Activated T-cell treated with anti-CD3 and anti-CD28 coated beads, Interleukin-2, amount 50 U/mL, for 1 hour (primary cell): ENCODE data around the gene STAB2.

Experiments used
- DNase-seq: peaks from one replicate; pipeline ENCODE4 v3.0.0-alpha.2; 2020

STAB2 gene

GRCh38 chr12:103757248-103757647 is 170.2 kb downstream of the STAB2 start:
- no peak for DNase-seq

- DNase-seq: no peak
These were observed 171.4 kb downstream of the STAB2 start for GRCh38 chr12:103758310-103759089.

GRCh38 chr12:103762473-103762872 is 175.4 kb downstream of the STAB2 start:
- no peak for DNase-seq

GRCh38 chr12:103765322-103765721 is 178.2 kb downstream of the STAB2 start:
- no peak for DNase-seq

GRCh38 chr12:103766028-103766427 is 179.0 kb downstream of the STAB2 start:
- DNase-seq: no peak

GRCh38 chr12:103768467-103769123 is 181.5 kb downstream of the STAB2 start:
- DNase-seq: no peak

- DNase-seq: no peak
These were observed 182.3 kb downstream of the STAB2 start for GRCh38 chr12:103769240-103769945.

GRCh38 chr12:103771466-103771865 is 184.4 kb downstream of the STAB2 start:
- DNase-seq: no peak

- DNase-seq: no peak
These were observed 185.5 kb downstream of the STAB2 start for GRCh38 chr12:103772367-103773108.

GRCh38 chr12:103773109-103773910 is 186.2 kb downstream of the STAB2 start:
- no peak for DNase-seq

GRCh38 chr12:103774977-103775560 is 188.0 kb downstream of the STAB2 start:
- no peak for DNase-seq

- DNase-seq: no peak
These were observed 191.7 kb downstream of the STAB2 start for GRCh38 chr12:103778781-103779180.

GRCh38 chr12:103779410-103780092 is 192.5 kb downstream of the STAB2 start:
- no peak for DNase-seq

- DNase-seq: no peak
These were observed 193.0 kb downstream of the STAB2 start for GRCh38 chr12:103780093-103780440.

GRCh38 chr12:103780992-103781391 is 193.9 kb downstream of the STAB2 start:
- no peak for DNase-seq

GRCh38 chr12:103782399-103782798 is 195.3 kb downstream of the STAB2 start:
- no peak for DNase-seq

- DNase-seq: no peak
These were observed 196.9 kb downstream of the STAB2 start for GRCh38 chr12:103783744-103784664.

- DNase-seq: no peak
These were observed 198.4 kb downstream of the STAB2 start for GRCh38 chr12:103785243-103786031.

GRCh38 chr12:103786201-103786600 is 199.1 kb downstream of the STAB2 start:
- DNase-seq: no peak
